ENCODE results near the gene LAMC2.
A peak's percentile ranks its signal among the peaks of the same experiment; 100 is the strongest.

Gene LAMC2

DNA sequence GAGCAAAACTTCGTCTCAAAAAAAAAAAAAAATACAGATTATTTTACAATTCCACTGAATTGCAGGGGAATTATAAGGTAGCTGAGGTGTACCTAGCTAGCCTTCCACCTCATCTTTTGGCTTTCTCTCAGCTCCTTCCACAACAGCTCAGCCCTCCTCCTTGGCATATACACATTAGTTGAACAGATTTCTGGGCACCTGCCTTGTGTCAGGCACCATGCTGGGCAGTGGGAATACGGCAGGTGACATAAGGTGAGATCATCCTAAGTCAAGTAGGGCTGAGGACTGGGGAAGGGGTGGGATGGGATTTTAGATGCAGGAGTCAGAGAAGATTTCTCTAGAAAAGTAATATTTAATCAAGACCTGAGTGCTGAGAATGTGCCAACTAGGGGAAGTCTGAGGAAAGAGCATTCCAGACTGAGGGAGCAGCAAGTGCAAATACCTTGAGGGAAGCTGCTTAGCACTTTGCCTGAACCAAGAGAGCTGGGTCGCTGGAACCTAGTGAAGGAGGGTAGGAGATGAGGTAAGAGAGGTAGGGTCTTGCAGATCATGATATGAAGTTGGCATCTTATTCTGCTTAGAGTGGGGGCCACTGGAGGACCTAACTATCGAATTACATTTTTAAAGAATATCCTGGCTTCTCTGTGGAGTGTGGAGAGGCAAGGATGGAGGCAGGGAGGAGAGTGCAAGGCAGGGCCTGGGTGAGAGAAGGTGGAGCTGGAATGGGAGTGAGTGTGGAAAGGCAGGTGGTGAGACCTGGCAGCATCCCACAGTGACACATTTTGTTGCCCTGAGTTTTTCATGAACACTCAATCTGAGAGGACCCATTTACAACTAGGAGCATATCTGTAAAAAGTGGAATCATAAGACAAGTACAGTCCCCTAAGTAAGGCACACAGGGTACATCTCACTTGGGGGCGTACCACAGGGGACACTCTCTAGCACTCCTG is 28.2 kb downstream of the LAMC2 start:
- DNase-seq (ENCODE audit: low read depth), result no peak

DNA sequence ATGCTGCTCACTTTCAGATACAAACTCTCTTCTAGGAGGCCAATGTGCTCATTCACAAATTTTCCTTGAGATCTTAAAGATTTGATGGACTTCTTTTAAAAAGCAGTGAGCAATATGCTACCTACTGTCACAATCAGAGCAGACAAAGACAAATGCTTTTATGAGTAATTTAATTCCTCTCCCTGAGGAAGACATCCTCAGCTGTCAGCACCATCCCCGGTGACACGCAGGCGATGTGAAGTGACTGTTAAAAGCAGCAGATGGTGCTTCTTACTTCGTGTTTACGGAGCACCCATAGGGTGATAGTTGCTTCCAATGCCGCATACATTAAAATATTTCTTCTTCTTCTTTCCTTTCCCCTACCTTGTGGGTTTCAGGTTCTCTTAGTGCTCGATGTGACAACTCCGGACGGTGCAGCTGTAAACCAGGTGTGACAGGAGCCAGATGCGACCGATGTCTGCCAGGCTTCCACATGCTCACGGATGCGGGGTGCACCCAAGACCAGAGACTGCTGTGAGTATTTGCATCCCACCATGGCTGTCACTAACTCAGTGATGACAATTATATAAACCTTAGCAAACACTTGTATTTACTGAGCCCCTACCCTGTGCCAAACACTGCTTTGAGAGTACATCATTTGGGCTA is 29.1 kb downstream of the LAMC2 start:
- no peak for DNase-seq (ENCODE audit: low read depth)

GRCh38 chr1:183215936-183216335 is 29.9 kb downstream of the LAMC2 start:
- DNase-seq (ENCODE audit: low read depth), result no peak

GRCh38 chr1:183218027-183218618 is 32.1 kb downstream of the LAMC2 start:
- DNase-seq (ENCODE audit: low read depth), result no peak

- DNase-seq (ENCODE audit: low read depth), result no peak
Observed at GRCh38 chr1:183218971-183219615, 33.0 kb downstream of the LAMC2 start.

DNA sequence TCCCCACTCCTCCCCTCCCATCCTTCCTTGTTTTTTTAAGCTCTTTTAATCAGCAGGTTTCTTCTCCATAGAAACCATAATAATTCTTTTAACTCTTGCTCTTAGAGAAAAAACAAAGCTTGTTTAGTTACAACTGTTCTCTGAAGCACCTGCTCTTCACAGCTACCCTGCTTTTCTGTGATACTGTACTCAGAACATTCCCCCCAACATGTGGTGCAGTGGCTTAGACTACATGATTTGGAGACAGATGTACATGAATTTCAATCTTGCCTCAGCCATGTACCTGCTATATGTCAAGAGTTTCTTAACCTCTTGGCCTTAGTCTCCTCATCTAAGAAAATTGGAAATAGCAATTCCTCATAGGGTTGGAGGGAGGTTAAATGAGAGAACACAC is 33.5 kb downstream of the LAMC2 start:
- DNase-seq (ENCODE audit: low read depth), result no peak

DNA sequence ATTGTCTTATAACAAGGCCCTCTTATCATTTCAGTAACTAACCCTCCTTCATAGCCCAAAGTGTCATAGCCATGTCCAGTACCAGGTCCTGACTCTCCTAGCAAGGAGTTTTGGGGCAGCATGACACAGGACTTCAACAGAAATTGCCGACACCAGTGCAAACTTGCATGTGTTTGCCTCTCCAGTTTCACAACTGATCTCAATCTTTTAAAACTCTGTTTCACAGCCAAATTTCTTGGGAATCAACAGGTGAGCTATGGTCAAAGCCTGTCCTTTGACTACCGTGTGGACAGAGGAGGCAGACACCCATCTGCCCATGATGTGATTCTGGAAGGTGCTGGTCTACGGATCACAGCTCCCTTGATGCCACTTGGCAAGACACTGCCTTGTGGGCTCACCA is 36.8 kb downstream of the LAMC2 start:
- DNase-seq (ENCODE audit: low read depth), result no peak

GRCh38 chr1:183223467-183223866 is 37.4 kb downstream of the LAMC2 start:
- DNase-seq (ENCODE audit: low read depth), result peak; percentile 36

- DNase-seq (ENCODE audit: low read depth), result no peak
Observed at GRCh38 chr1:183226361-183226760, 40.3 kb downstream of the LAMC2 start.

DNA sequence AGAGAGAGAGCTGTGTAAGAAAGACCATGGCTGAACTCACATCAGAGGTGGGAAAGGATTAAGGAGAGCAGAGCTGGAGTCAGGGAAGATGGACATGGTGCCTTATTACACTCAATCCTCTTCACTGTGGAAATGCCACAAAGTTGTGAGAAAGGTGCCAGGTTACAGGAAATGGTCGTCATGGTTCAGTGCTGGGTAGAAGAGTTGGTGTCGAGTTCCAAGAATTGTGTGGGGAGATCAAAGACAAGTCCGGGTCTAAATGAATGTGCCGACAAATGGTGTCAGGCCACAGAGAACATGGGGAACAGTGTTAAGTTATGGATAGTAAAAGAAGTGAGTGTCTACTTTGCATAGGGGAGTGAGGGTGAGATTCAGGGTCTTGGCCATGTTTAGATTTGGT is 40.9 kb downstream of the LAMC2 start:
- no peak for DNase-seq (ENCODE audit: low read depth)

- DNase-seq (ENCODE audit: low read depth), result peak; percentile 53
Observed at GRCh38 chr1:183227422-183228346, 41.6 kb downstream of the LAMC2 start.

- no peak for DNase-seq (ENCODE audit: low read depth)
Observed at GRCh38 chr1:183228347-183229220, 42.5 kb downstream of the LAMC2 start.

GRCh38 chr1:183230413-183230812 is 44.3 kb downstream of the LAMC2 start:
- peak; percentile 61 for DNase-seq (ENCODE audit: low read depth)

DNA sequence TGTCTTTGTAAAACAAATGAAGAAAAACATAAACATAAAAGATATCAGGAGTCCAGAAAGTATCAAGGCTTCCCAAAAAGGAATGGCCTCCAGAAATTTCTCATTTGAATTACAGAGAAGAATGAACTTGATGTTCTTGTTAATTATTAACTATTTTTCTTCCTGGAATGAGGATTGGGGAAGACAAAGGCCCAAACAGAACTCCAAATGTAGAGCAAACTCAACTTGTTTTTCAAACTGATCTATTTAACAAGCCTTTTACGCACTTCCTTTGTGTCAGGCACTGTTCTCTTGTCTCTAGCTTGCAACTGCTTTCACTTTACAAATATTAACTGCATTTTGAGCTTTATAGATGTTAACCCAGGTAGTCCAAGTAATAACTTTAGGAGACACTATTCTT is 45.5 kb downstream of the LAMC2 start:
- no peak for DNase-seq (ENCODE audit: low read depth)

DNA sequence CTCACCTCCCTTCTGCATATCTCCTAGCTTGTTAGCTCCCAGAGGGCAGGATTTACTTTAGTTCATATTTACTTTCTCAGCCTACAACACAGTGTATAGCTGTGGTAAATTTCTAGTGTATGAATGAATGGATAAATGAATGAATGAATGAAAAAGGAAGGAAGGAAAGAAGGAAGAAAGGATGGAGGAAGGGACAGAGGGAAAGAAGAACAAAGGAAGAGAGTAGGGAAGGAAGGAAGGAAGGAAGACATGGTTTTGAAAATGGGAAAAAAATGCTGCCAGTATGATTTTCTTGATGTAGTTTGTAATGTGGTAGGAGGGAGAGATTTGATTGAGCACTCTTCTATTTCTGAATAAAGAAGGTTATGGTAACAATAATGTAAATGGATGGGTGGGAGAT is 47.0 kb downstream of the LAMC2 start:
- DNase-seq (ENCODE audit: low read depth), result no peak

DNA sequence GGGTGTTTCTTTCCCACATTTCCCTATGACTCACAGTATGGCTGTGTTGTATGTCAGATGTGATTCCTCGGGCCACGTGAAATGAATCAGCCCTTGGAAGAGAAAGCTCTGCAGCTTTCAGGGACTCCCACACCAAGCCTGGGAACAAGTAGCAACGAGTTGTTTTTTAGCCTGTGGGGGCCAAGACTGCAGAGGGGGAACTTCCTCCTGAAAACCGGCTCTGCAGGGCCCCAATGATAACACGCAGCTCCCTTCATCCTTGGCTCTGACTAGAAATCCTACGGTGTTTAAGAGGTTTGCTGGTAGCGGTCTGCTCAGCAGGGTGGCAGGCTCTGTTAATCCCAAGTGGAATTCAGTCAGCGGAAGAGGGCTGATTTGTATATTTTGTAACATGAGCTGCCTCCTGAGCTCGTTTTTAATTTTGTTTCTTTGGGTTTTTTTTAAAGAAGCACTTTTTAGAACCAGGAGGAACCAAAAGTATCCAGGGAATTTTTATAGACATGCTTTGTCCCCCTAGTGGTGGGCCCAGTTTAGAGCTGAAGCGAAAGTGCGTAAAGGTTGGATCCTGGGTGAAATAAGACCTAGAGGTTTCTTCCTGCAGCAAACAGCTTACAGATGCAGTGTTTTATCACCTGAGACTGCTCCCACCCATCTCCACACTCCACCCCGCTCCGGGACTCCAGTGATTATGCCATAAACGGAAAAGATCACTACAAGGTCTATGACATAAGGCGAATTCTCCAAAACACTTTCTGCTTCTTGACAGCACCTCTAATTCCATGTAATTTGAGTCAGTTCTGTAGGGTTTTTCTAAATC is 48.8 kb downstream of the LAMC2 start:
- DNase-seq (ENCODE audit: low read depth), result peak; percentile 99

GRCh38 chr1:183235503-183235902 is 49.4 kb downstream of the LAMC2 start:
- DNase-seq (ENCODE audit: low read depth), result no peak

DNA sequence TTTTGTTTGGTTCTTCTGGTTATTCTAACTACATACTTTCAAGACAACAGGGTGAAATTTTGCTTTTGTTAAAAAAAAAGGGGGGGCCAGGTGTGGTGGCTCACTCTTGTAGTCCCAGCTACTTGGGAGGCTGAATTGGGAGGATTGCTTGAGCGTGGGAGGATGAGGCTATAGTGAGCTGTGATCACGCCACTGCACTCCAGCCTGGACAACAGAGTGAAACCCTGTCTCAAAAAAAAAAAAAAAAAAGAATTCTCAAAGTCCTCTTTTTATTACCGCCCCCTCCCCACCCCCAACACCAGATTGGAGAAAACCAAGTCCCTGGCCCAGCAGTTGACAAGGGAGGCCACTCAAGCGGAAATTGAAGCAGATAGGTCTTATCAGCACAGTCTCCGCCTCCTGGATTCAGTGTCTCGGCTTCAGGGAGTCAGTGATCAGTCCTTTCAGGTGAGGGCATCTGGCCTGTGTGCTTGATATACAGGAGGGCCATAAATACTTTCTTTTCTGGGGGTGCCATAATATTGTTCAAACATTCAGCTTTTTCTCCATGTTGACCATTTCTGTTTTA is 50.2 kb downstream of the LAMC2 start:
- DNase-seq (ENCODE audit: low read depth), result no peak

DNA sequence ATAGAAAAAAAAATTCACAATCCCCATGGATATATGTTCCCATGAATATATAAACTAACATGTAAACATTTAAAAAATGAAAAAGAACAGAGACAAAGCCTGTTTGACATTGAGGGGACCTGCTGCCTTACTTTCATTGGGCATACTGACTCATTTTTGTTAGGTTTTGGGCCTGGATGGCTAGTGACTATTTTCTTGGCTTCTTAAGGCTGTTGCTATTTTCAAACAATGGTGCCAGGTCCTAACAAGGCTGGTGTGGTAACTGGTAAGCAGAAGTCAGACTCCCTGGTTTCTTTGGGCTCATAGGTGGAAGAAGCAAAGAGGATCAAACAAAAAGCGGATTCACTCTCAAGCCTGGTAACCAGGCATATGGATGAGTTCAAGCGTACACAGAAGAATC is 51.0 kb downstream of the LAMC2 start:
- DNase-seq (ENCODE audit: low read depth), result no peak

All from amniotic epithelial cell (primary cell).